ENCODE data around the gene MARCKS.

Gene MARCKS

GRCh38 chr6:113884011-113884410 is 26.9 kb downstream of the MARCKS start:
- no CpG with 5 or more reads among the region's 2 CpGs for WGBS (ENCODE audit: extremely low coverage, insufficient coverage, insufficient read length)
- Histone ChIP-seq H3K9ac (ENCODE audit: low read length) (no peak overlapping the region), H3K4me1 (ENCODE audit: control insufficient read depth in 1 of 2, insufficient read depth in 2 of 2, low read length in 2 of 2) (no peaks in the 10 kb centered on the region), H2AFZ (ENCODE audit: insufficient read depth, low read length, poor library complexity) (no peak overlapping the region), H4K12ac (ENCODE audit: low read depth, low read length) (no peak overlapping the region), H3K79me1 (ENCODE audit: low read length) (peaks cover 2% of the 10 kb centered on the region), H3K27me3 (ENCODE audit: insufficient read depth, low read length) (no peaks in the 10 kb centered on the region), H2BK12ac (ENCODE audit: low read length) (peak overlapping the region; percentile 40), H3K4me2 (ENCODE audit: low read length) (no peak overlapping the region), H3K9me3 (ENCODE audit: insufficient read depth, low read depth, low read length) (no peaks in the 10 kb centered on the region), H2AK5ac (ENCODE audit: low read length) (no peak overlapping the region), H3K36me3 (ENCODE audit: control insufficient read depth in 1 of 2, insufficient read depth in 2 of 2, low read length in 2 of 2) (no peaks in the 10 kb centered on the region), H3K23ac (ENCODE audit: low read length) (no peak overlapping the region), H3K79me2 (ENCODE audit: control insufficient read depth, insufficient read depth, low read length, poor library complexity) (no peaks in the 10 kb centered on the region), H4K91ac (ENCODE audit: low read depth, low read length) (no peak overlapping the region), H3K18ac (ENCODE audit: low read length) (no peak overlapping the region), H3K27ac (ENCODE audit: low read depth, low read length) (no peak overlapping the region), H3K4me3 (ENCODE audit: low read depth, low read length) (no peak overlapping the region), H3K14ac (ENCODE audit: low read length) (no peak overlapping the region), H3K4ac (ENCODE audit: low read depth, low read length) (no peak overlapping the region), H2BK5ac (ENCODE audit: low read depth, low read length, poor library complexity) (no peak overlapping the region), H2BK120ac (ENCODE audit: insufficient read depth, low read length, poor library complexity) (no peak overlapping the region), H4K8ac (ENCODE audit: low read depth, low read length) (no peak overlapping the region)
- no peak for DNase-seq

GRCh38 chr6:113886512-113886911 is 29.4 kb downstream of the MARCKS start:
- no peak overlapping the region for H2BK5ac ChIP-seq (ENCODE audit: low read depth, low read length, poor library complexity)
- H2BK120ac ChIP-seq (ENCODE audit: insufficient read depth, low read length, poor library complexity) = no peak overlapping the region
- H4K8ac ChIP-seq (ENCODE audit: low read depth, low read length) = no peak overlapping the region
- H3K4ac ChIP-seq (ENCODE audit: low read depth, low read length) = no peak overlapping the region
- no peak overlapping the region for H3K14ac ChIP-seq (ENCODE audit: low read length)
- H3K27me3 ChIP-seq (ENCODE audit: insufficient read depth, low read length) = no peaks in the 10 kb centered on the region
- no peak overlapping the region for H3K18ac ChIP-seq (ENCODE audit: low read length)
- no peak overlapping the region for H3K9ac ChIP-seq (ENCODE audit: low read length)
- no peak overlapping the region for H2AFZ ChIP-seq (ENCODE audit: insufficient read depth, low read length, poor library complexity)
- no peak overlapping the region for H3K23ac ChIP-seq (ENCODE audit: low read length)
- no peak overlapping the region for H3K4me2 ChIP-seq (ENCODE audit: low read length)
- H3K4me3 ChIP-seq (ENCODE audit: low read depth, low read length) = no peak overlapping the region
- no peak for DNase-seq
- H2AK5ac ChIP-seq (ENCODE audit: low read length) = no peak overlapping the region
- H3K4me1 ChIP-seq (ENCODE audit: control insufficient read depth in 1 of 2, insufficient read depth in 2 of 2, low read length in 2 of 2) = no peaks in the 10 kb centered on the region
- no peaks in the 10 kb centered on the region for H3K79me1 ChIP-seq (ENCODE audit: low read length)
- H3K79me2 ChIP-seq (ENCODE audit: control insufficient read depth, insufficient read depth, low read length, poor library complexity) = no peaks in the 10 kb centered on the region
- H2BK12ac ChIP-seq (ENCODE audit: low read length) = no peak overlapping the region
- H4K91ac ChIP-seq (ENCODE audit: low read depth, low read length) = no peak overlapping the region
- no peak overlapping the region for H4K12ac ChIP-seq (ENCODE audit: low read depth, low read length)
- no peaks in the 10 kb centered on the region for H3K9me3 ChIP-seq (ENCODE audit: insufficient read depth, low read depth, low read length)
- H3K36me3 ChIP-seq (ENCODE audit: control insufficient read depth in 1 of 2, insufficient read depth in 2 of 2, low read length in 2 of 2) = no peaks in the 10 kb centered on the region
- WGBS (ENCODE audit: extremely low coverage, insufficient coverage, insufficient read length) = no CpG with 5 or more reads among the region's 1 CpG
- no peak overlapping the region for H3K27ac ChIP-seq (ENCODE audit: low read depth, low read length)

GRCh38 chr6:113888493-113888892 is 31.3 kb downstream of the MARCKS start:
- Histone ChIP-seq H3K23ac (ENCODE audit: low read length) (no peak overlapping the region), H2AK5ac (ENCODE audit: low read length) (no peak overlapping the region), H3K27ac (ENCODE audit: low read depth, low read length) (no peak overlapping the region), H3K36me3 (ENCODE audit: control insufficient read depth in 1 of 2, insufficient read depth in 2 of 2, low read length in 2 of 2) (no peaks in the 10 kb centered on the region), H4K12ac (ENCODE audit: low read depth, low read length) (no peak overlapping the region), H3K79me2 (ENCODE audit: control insufficient read depth, insufficient read depth, low read length, poor library complexity) (no peaks in the 10 kb centered on the region), H3K4ac (ENCODE audit: low read depth, low read length) (no peak overlapping the region), H2BK120ac (ENCODE audit: insufficient read depth, low read length, poor library complexity) (no peak overlapping the region), H3K9ac (ENCODE audit: low read length) (no peak overlapping the region), H4K91ac (ENCODE audit: low read depth, low read length) (no peak overlapping the region), H3K79me1 (ENCODE audit: low read length) (no peaks in the 10 kb centered on the region), H2BK5ac (ENCODE audit: low read depth, low read length, poor library complexity) (no peak overlapping the region), H3K27me3 (ENCODE audit: insufficient read depth, low read length) (no peaks in the 10 kb centered on the region), H2AFZ (ENCODE audit: insufficient read depth, low read length, poor library complexity) (no peak overlapping the region), H3K18ac (ENCODE audit: low read length) (no peak overlapping the region), H3K4me1 (ENCODE audit: control insufficient read depth in 1 of 2, insufficient read depth in 2 of 2, low read length in 2 of 2) (no peaks in the 10 kb centered on the region), H3K14ac (ENCODE audit: low read length) (no peak overlapping the region), H3K9me3 (ENCODE audit: insufficient read depth, low read depth, low read length) (no peaks in the 10 kb centered on the region), H4K8ac (ENCODE audit: low read depth, low read length) (no peak overlapping the region), H2BK12ac (ENCODE audit: low read length) (no peak overlapping the region), H3K4me3 (ENCODE audit: low read depth, low read length) (no peak overlapping the region), H3K4me2 (ENCODE audit: low read length) (no peak overlapping the region)
- DNase-seq = no peak

- no peaks in the 10 kb centered on the region for H3K79me1 ChIP-seq (ENCODE audit: low read length)
- H2AK5ac ChIP-seq (ENCODE audit: low read length) = no peak overlapping the region
- no peak overlapping the region for H3K4ac ChIP-seq (ENCODE audit: low read depth, low read length)
- DNase-seq = no peak
- no peak overlapping the region for H3K4me2 ChIP-seq (ENCODE audit: low read length)
- H3K79me2 ChIP-seq (ENCODE audit: control insufficient read depth, insufficient read depth, low read length, poor library complexity) = no peaks in the 10 kb centered on the region
- no peak overlapping the region for H4K8ac ChIP-seq (ENCODE audit: low read depth, low read length)
- no peak overlapping the region for H2BK120ac ChIP-seq (ENCODE audit: insufficient read depth, low read length, poor library complexity)
- no peaks in the 10 kb centered on the region for H3K27me3 ChIP-seq (ENCODE audit: insufficient read depth, low read length)
- no CpG with 5 or more reads among the region's 3 CpGs for WGBS (ENCODE audit: extremely low coverage, insufficient coverage, insufficient read length)
- no peak overlapping the region for H2AFZ ChIP-seq (ENCODE audit: insufficient read depth, low read length, poor library complexity)
- H3K36me3 ChIP-seq (ENCODE audit: control insufficient read depth in 1 of 2, insufficient read depth in 2 of 2, low read length in 2 of 2) = no peaks in the 10 kb centered on the region
- H3K9me3 ChIP-seq (ENCODE audit: insufficient read depth, low read depth, low read length) = no peaks in the 10 kb centered on the region
- no peak overlapping the region for H3K4me3 ChIP-seq (ENCODE audit: low read depth, low read length)
- no peak overlapping the region for H3K27ac ChIP-seq (ENCODE audit: low read depth, low read length)
- H3K9ac ChIP-seq (ENCODE audit: low read length) = no peak overlapping the region
- no peak overlapping the region for H3K14ac ChIP-seq (ENCODE audit: low read length)
- no peak overlapping the region for H3K18ac ChIP-seq (ENCODE audit: low read length)
- no peak overlapping the region for H2BK5ac ChIP-seq (ENCODE audit: low read depth, low read length, poor library complexity)
- no peak overlapping the region for H3K23ac ChIP-seq (ENCODE audit: low read length)
- no peak overlapping the region for H4K12ac ChIP-seq (ENCODE audit: low read depth, low read length)
- H4K91ac ChIP-seq (ENCODE audit: low read depth, low read length) = no peak overlapping the region
- no peak overlapping the region for H2BK12ac ChIP-seq (ENCODE audit: low read length)
- H3K4me1 ChIP-seq (ENCODE audit: control insufficient read depth in 1 of 2, insufficient read depth in 2 of 2, low read length in 2 of 2) = no peaks in the 10 kb centered on the region
These were observed 31.9 kb downstream of the MARCKS start for GRCh38 chr6:113888956-113889630.

Measured in trophoblast cell (in vitro differentiated cells and primary cell).